HUES6 (cell line): ENCODE data around the gene A4GALT.

Experiments used
- H3K27ac ChIP-seq: 2 replicates; pipeline ENCODE4 v1.7.0; 2013; ENCODE audit warnings: low read depth, mild to moderate bottlenecking, low read length, inconsistent platforms
- H3K27me3 ChIP-seq: 2 replicates; pipeline ENCODE4 v1.6.1; 2013; ENCODE audit warnings: low read length; ENCODE audit not compliant: control insufficient read depth, insufficient read depth
- H3K36me3 ChIP-seq: 2 replicates; pipeline ENCODE4 v1.6.1; 2013; ENCODE audit warnings: low read length; ENCODE audit not compliant: control insufficient read depth, insufficient read depth
- H3K4me1 ChIP-seq: 2 replicates; pipeline ENCODE4 v1.6.1; 2013; ENCODE audit warnings: low read length; ENCODE audit not compliant: control insufficient read depth, insufficient read depth
- H3K4me3 ChIP-seq: 2 replicates; pipeline ENCODE4 v1.5.1; 2013; ENCODE audit warnings: low read depth, low read length
- H3K9ac ChIP-seq: one replicate; pipeline ENCODE4 v1.6.1; 2013; ENCODE audit warnings: mild to moderate bottlenecking, low read length
- H3K9me3 ChIP-seq: 2 replicates; pipeline ENCODE4 v1.6.1; 2013; ENCODE audit warnings: low read depth, low read length; ENCODE audit not compliant: control insufficient read depth, insufficient read depth

Gene A4GALT

GRCh38 chr22:42645341-42645937, 75.2 kb downstream of the A4GALT start:
- Histone ChIP-seq H3K36me3 (no peaks in the 10 kb centered on the region), H3K9ac (peak overlapping the region; percentile 40), H3K4me3 (no peak overlapping the region), H3K9me3 (no peaks in the 10 kb centered on the region), H3K27me3 (no peaks in the 10 kb centered on the region), H3K4me1 (peaks cover 24% of the 10 kb centered on the region), H3K27ac (no peak overlapping the region)

- peak overlapping the region; percentile 40 for H3K9ac ChIP-seq
- no peak overlapping the region for H3K27ac ChIP-seq
- no peaks in the 10 kb centered on the region for H3K36me3 ChIP-seq
- no peak overlapping the region for H3K4me3 ChIP-seq
- no peaks in the 10 kb centered on the region for H3K9me3 ChIP-seq
- no peaks in the 10 kb centered on the region for H3K27me3 ChIP-seq
- peaks cover 24% of the 10 kb centered on the region for H3K4me1 ChIP-seq
Measured at GRCh38 chr22:42644422-42645340, 76.0 kb downstream of the A4GALT start.

- H3K4me1 ChIP-seq, result peaks cover 24% of the 10 kb centered on the region
- H3K27me3 ChIP-seq, result no peaks in the 10 kb centered on the region
- no peak overlapping the region for H3K4me3 ChIP-seq
- no peak overlapping the region for H3K9ac ChIP-seq
- H3K36me3 ChIP-seq, result no peaks in the 10 kb centered on the region
- no peak overlapping the region for H3K27ac ChIP-seq
- no peaks in the 10 kb centered on the region for H3K9me3 ChIP-seq
Measured at GRCh38 chr22:42643634-42644421, 76.8 kb downstream of the A4GALT start.

- Histone ChIP-seq H3K27ac (no peak overlapping the region), H3K36me3 (no peaks in the 10 kb centered on the region), H3K4me1 (peaks cover 21% of the 10 kb centered on the region), H3K9ac (no peak overlapping the region), H3K27me3 (no peaks in the 10 kb centered on the region), H3K9me3 (no peaks in the 10 kb centered on the region), H3K4me3 (no peak overlapping the region)
Measured at GRCh38 chr22:42642806-42643633, 77.7 kb downstream of the A4GALT start.
